HG02870 (cell line): ENCODE data around the gene SLITRK3.

Experiments
- ATAC-seq: cut with Tn5 transposase; IDR thresholded peaks from one replicate; pipeline ENCODE4 v1.9.1; 2021; ENCODE audit warnings: mild to moderate bottlenecking, moderate library complexity; ENCODE audit not compliant: unreplicated experiment

SLITRK3 gene, protein sequence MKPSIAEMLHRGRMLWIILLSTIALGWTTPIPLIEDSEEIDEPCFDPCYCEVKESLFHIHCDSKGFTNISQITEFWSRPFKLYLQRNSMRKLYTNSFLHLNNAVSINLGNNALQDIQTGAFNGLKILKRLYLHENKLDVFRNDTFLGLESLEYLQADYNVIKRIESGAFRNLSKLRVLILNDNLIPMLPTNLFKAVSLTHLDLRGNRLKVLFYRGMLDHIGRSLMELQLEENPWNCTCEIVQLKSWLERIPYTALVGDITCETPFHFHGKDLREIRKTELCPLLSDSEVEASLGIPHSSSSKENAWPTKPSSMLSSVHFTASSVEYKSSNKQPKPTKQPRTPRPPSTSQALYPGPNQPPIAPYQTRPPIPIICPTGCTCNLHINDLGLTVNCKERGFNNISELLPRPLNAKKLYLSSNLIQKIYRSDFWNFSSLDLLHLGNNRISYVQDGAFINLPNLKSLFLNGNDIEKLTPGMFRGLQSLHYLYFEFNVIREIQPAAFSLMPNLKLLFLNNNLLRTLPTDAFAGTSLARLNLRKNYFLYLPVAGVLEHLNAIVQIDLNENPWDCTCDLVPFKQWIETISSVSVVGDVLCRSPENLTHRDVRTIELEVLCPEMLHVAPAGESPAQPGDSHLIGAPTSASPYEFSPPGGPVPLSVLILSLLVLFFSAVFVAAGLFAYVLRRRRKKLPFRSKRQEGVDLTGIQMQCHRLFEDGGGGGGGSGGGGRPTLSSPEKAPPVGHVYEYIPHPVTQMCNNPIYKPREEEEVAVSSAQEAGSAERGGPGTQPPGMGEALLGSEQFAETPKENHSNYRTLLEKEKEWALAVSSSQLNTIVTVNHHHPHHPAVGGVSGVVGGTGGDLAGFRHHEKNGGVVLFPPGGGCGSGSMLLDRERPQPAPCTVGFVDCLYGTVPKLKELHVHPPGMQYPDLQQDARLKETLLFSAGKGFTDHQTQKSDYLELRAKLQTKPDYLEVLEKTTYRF

DNA sequence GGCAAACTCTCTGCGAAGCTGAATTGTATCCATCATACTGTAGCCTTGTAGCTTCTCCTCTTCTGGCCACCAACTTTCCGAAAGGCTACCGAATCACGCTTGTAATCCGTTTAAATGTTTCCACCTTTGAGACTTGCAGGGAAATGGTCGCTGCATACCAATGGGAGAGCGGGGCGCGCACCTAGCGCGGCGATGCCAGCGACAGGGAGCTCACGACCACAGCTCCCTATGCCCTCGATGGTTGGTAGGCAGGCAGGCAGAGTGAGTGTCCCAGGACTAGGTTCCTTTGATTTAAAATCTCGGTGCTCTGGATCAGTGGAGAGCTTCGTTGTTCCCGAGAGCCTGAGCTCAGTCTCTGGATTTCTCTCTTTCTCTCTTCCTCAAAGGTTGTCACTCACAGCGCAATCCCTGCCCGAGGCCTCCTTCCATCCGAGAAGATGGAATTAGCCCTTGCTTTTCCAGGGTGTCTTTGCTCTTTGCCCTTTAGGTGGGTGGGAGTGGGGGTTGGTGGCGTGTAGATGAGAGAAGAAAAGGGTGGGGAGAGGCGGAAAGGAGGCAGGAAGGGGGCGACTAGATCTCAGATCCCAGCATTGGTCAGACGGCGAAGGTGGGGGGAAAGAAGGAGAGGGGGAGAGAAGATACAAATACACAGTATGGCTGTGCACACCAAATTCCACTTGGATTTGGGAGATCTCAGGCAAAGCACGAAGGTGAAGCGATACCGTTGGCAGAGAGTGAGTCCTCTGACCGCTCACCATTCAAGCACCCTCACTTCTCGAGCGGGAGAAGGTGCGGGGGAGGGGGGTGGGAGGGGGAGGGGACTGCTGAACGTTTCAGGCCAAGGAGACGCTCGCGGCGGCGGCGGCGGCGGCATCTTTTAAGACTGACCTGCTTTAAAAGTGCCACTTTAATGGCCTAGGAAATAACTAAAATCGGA, at the start of gene SLITRK3:
TSS of gene SLITRK3 (minus strand) at position 745 of the 937 bp plus-strand sequence. CDS start 5,554 bp downstream, outside the sequence.
- ATAC-seq = no peak

DNA sequence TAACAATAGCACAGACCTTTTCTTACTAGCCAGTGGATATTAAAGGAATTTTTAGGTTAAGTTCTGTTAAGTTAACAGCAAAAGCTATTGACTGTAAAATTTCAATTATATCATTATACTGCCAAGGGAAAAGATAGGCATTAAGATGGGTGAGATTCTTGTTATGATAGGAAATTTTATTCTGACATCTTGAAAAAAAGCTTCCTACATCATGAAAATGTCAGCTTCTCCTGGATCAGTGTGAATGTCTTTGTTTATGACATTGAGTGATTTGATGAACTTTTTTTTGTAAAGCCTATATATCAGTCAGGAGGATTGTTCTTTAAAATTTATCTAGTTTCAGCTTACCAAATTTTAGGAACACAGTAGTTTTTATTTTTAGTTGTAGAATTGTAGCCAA, 47.4 kb upstream of the SLITRK3 start:
- ATAC-seq = no peak

- ATAC-seq = no peak
These were observed 37.5 kb upstream of the SLITRK3 start for GRCh38 chr3:165233501-165234195.

- no peak for ATAC-seq
These were observed 29.4 kb upstream of the SLITRK3 start for GRCh38 chr3:165225604-165226003.

GRCh38 chr3:165217739-165218138, 21.6 kb upstream of the SLITRK3 start:
- ATAC-seq = no peak

- no peak for ATAC-seq
These were observed 16.4 kb upstream of the SLITRK3 start for GRCh38 chr3:165212580-165212979.

DNA sequence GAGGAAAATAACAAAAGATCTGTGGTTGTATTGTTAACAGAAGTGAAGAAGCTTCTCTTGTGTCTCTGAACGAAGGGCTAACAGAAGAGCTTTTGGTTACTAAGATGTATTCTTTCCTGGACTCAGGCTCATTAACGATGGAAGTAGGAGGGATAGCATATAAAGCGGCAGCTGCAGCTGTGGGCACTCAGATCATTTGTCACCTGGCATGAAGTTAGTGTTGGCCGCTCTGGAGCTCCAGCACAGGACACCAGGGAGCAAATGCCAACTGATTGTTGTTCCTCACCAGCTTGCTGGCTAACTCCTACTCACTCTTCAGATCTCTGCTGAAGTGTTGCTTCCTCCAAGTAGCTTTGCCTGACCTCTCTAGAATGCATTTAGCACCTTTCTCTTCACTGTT, 15.5 kb upstream of the SLITRK3 start:
- no peak for ATAC-seq

DNA sequence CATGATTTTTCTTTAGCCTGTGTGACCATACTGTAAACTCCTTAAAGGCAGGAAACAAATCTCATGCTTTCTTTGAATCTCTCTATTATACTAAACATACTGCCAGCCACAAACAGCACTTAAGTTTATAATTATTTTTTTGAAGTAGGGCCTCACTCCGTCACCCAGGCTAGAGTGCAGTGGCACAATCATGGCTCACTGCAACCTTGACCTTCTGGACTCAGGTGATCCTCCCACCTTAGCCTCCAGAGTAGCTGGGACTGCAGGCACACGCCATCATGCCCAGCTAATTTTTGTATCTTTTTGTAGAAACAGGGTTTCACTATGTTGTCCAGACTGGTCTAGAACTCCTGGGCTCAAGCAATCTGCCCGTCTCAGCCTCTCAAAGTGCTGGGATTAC, 14.5 kb upstream of the SLITRK3 start:
- ATAC-seq = no peak

GRCh38 chr3:165210132-165210531, 13.9 kb upstream of the SLITRK3 start:
- ATAC-seq = no peak

DNA sequence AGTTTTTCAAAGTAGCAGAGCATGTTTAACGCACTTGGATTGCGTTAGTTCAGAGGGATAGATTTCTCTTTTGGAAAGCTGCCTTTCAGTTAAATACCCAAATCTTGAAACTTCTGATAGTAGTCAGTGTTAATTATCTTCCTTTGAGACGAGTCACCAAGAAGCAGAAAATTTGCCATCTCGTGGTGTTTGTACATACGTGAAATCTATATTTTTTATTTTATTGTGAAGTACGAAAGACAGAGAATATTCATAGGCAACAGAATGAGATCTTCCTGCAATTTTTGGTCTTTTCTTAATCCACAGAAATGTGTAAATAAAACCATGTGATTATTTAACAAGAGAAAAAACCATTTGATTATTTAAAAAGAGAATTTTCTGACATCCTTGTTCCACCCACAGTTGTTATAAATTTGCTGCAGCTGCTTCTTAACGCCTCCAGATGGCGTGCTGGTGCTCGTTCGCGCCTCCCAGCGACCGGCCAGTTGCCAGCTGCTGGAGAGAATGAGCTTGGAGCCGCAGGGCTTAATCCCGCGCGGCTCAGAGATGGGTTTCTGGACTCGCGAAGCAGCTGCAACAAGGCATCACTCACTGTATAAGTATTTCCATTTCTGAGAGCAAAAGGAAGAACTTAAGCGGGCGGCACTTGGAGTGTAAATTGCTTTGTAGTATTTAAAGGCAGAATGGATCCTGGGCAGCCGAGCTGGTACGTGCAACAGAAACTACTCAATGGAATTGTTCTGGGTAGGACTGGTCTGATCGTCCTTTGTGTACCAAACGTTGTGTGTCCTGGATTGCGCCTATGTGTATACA, 10.5 kb upstream of the SLITRK3 start:
- peak; percentile 96 for ATAC-seq

DNA sequence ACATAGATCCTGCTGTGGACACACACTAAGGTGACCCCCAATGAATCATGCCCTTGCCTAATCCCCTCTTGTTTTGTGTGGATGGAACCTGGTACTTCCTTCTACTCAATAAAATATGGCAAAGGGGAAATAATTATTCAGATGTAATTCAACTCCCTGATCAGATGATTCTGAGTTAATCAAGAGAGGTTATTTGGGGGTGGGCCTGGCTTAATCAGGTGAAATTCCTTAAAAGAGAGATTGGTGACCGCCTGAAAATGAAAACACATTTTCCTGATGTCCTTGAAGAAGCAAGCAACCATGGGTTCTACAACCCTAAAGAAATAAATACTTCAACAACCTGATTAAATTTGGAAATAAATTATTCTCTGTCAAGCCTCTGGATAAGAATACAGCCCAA, 8.3 kb upstream of the SLITRK3 start:
- no peak for ATAC-seq

DNA sequence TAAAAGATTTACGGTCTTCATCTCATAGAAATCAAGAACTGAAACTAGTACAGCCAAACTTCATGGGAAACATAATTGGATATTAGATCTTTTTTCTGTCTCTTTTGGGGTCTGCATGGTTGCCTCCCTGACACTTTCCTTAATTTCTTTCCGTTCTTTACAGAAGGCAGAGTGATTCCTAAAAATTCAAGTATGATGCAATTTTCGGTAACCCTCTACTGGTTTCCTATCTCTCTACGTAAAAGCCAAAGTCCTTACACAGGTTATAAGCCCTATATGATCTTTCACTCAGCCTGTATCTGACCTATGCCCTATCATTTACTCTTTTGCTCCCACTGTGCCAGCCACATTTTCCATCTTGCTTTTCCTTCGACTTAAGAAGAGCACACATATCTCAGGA, 6.8 kb upstream of the SLITRK3 start:
- no peak for ATAC-seq

DNA sequence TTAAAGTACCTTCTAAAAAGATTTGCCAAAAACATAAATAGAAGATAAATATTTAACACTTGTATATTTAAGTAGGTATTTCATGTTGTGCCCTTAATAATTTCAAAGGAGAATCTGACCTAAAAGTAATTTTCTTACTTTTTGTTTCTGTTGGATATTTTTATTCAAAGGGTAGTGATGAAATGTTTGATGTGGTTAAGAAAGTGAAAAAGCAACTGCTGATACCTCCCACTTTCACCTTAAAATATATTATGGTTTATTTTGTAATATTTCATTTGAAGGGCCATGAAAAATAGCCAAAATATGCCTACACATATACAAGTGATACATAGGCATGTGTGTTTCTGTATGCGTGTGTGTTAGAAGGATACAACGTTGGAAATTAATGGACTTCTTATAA, 5.8 kb upstream of the SLITRK3 start:
- ATAC-seq = no peak

DNA sequence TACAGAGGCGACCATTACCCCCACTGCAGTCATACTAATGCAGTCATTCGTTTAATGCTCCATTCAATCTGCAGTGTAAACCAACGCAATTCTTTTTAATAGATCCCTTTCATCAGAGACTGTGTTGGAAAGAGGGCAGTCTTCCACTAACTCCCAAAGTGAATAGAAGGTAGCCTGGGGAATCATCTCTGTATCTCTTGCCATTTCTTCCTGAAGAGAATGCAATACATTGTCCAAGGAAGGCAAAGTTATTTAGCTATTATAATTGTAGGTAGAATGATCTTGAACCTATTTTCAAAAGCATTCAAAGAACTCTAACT, 1.3 kb upstream of the SLITRK3 start:
- no peak for ATAC-seq

DNA sequence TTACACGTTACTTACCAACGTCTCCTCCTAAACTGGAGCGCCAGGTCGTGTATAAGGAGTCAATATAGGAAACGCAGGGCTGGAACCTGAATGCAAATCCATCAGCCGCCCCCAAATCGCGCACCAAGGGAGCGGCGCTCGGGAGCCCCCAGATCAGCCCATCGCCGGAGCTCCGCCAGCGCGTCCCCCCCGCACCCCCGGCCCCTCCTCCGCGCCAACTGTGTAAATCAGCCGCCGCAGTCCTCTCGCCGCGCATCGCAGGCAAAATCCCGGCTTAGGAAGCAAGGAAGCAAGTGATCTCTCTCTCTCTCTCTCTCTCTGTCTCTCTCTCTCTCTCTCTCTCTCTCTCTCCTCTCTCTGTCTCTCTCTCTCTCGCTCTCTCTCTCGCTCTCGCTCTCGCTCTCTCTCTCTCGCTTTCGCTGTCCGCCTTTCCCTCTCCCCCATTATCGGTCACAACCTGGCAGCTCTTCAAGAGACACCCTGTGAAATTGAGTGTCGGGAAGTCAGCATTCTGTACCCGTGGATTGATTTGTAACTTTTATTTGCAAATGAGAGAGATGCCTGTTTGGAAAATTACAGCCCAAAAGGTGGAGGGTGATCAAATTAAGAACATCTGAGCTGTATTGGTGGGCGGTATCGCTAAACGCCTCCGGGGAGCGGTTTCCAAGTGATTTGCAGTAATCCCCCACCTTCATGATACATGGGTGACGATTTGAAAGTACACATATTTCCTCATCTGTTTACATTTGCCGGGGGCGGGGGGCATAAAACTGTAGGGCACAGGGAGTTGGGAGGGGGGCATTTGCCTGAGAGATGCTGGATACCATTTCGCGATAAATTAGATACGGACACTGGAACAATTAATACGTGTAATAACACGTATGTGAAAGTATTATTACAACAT, 645 bp upstream of the SLITRK3 start:
- no peak for ATAC-seq

DNA sequence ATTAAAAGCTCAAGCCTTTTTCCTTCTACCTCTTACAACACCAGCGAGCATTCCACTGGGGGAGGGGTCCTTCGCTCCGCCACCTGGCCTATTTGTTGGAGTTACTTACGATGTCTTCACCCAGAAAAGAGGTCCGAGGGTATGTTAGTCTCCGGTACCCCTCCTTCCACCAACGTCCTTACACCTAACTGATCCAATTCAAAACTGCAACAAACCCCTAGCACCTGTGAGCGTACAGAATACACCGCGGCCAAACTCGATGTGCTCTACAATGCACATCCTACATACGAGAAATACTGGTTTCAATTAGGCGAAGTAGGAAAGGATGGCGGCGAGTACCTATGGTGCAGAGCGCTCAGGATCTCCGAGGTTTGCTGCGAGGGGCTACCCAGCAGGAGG, 944 bp downstream of the SLITRK3 start:
- no peak for ATAC-seq

- no peak for ATAC-seq
These were observed 1.5 kb downstream of the SLITRK3 start for GRCh38 chr3:165194511-165195240.
